Vagina (tissue), 2 donors: ENCODE measurements around the gene NFYC. TPM values are rescaled to one million over a fixed set of nuclear protein-coding genes. Genes with fewer than 3 reads are reported as not detected.

Source experiments
- DNase-seq, 2 donors: peaks; one replicate each; pipeline ENCODE4 v3.0.0-alpha.2; 2017; ENCODE audit errors: extremely low spot score in 2 of 2
- H3K27ac ChIP-seq: fragments of 200-600 bp; sonication (generic); one replicate; pipeline ENCODE4 v1.5.1; 2019
- H3K27me3 ChIP-seq: fragments of 200-600 bp; sonication (generic); one replicate; pipeline ENCODE4 v1.5.1; 2019
- H3K36me3 ChIP-seq, 2 donors: fragments of 200-600 bp; sonication (generic); one replicate each; pipeline ENCODE4 v1.5.1; 2017 to 2019
- H3K4me1 ChIP-seq: fragments of 200-600 bp; sonication (generic); one replicate; pipeline ENCODE4 v1.5.1; 2019
- H3K4me3 ChIP-seq, 2 donors: fragments of 200-600 bp; sonication (generic); 1 replicate in 1 of 2; 2 replicates in 1 of 2; pipeline ENCODE4 v1.5.1; 2016 to 2019
- H3K9me3 ChIP-seq: fragments of 200-600 bp; sonication (generic); one replicate; pipeline ENCODE4 v1.5.1; 2019
- CTCF ChIP-seq, 3 experiments: fragments of 450-650 bp in 2 of 3; fragments of 200-600 bp in 1 of 3; sonication (generic) in 1 of 3; IDR thresholded peaks; one replicate each; pipeline ENCODE4 v1.5.1; 2017 to 2019; ENCODE audit warnings: antibody characterized with exemption in 3 of 3, mild to moderate bottlenecking in 2 of 3, moderate library complexity in 2 of 3
- POLR2A ChIP-seq, 2 donors: fragments of 450-650 bp; IDR thresholded peaks; one replicate each; pipeline ENCODE4 v1.6.1; 2017; ENCODE audit warnings: antibody characterized with exemption in 2 of 2, mild to moderate bottlenecking in 2 of 2, moderate library complexity in 2 of 2
- POLR2AphosphoS5 ChIP-seq, 2 donors: sonication (generic); formaldehyde crosslinking; IDR thresholded peaks; one replicate each; pipeline ENCODE4 v1.9.0; 2017; ENCODE audit warnings: antibody characterized with exemption in 2 of 2, mild to moderate bottlenecking in 2 of 2, low read depth in 1 of 2; ENCODE audit not compliant: insufficient read depth in 1 of 2
- intact Hi-C: fragments of 100-400 bp; cut with DNase I; formaldehyde crosslinking; loops from one replicate; pipeline ENCODE4 v1.15.1; 2023
- total RNA-seq: library from RNA; depleted of rRNA; stranded (reverse); fragments of >200 nt; gene quantifications from one replicate; pipeline ENCODE4 v1.2.3, GENCODE V29; 2016

Gene NFYC
- total RNA-seq, 1 donor from 2014 or later = 61.6 TPM

- no peaks in the 10 kb centered on the region for H3K27me3 ChIP-seq
- TF ChIP-seq POLR2A (IDR thresholded peaks at IDR 0.05) (no peak), POLR2AphosphoS5 (IDR thresholded peaks at IDR 0.05; ENCODE audit: insufficient read depth in 1 of 2, low read depth in 1 of 2) (no peak), CTCF (IDR thresholded peaks at IDR 0.05) (no peak)
- peaks cover 0 to 81% of the 10 kb centered on the region in 2 donors for H3K36me3 ChIP-seq
- H3K27ac ChIP-seq = no peak overlapping the region
- intact Hi-C loops = no loop called here
- no peak overlapping the region for H3K4me3 ChIP-seq
- peak in 1 of 2 donors; percentile 31 for DNase-seq
- H3K9me3 ChIP-seq = no peaks in the 10 kb centered on the region
- no peaks in the 10 kb centered on the region for H3K4me1 ChIP-seq
These were observed 70.8 kb downstream of the NFYC start for GRCh38 chr1:40762144-40762923.

DNA sequence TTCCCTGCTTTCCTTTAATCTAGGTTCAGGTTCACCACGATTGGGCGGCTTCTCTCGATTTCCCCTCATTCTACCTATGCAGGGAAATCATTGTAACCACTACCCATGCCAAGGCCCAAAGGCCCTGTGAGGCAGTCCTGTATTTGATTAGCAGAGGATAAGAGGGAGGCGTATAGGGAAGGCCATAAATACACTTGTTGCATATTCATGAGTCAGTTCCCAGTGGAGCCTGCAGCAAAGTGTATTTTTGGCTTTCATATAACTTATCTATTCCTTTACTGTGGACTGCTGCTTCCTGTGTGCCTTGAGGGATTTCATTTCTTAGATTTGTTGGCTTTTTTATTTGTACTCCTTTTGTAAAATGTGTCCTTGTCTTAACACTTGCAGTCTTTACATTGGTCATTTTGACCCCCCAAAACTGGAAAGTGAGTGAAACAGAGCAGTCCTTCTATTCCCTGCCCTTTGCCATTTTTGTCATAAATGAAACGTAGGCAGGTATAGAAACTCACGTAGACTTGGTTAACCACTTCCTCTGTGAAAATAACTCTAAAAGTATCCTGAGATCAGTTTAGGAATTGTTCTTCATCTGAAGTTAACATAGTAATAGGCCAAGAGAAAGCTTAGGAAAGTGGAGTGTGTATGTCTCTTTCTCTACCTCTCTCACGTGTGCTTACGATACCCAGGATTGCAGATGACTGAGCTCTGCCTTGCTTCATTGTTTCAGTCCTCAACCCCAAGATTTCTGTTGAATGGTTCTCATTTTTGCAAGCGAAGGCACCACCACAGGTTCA, 72.4 kb downstream of the NFYC start:
- no peak for DNase-seq

GRCh38 chr1:40764981-40765380, 73.5 kb downstream of the NFYC start:
- no peak for TF ChIP-seq CTCF (IDR thresholded peaks at IDR 0.05)
- TF ChIP-seq POLR2AphosphoS5 (IDR thresholded peaks at IDR 0.05; ENCODE audit: insufficient read depth in 1 of 2, low read depth in 1 of 2) = no peak
- no peak for TF ChIP-seq POLR2A (IDR thresholded peaks at IDR 0.05)
- Histone ChIP-seq H3K9me3 (no peaks in the 10 kb centered on the region), H3K27ac (no peak overlapping the region), H3K4me1 (no peaks in the 10 kb centered on the region), H3K27me3 (no peaks in the 10 kb centered on the region), H3K4me3 (no peak overlapping the region), H3K36me3 (peaks cover 0 to 78% of the 10 kb centered on the region in 2 donors)
- DNase-seq = peak in 1 of 2 donors; percentile 37
- intact Hi-C loops = no loop called here

More for the DNA sequence above, 72.4 kb downstream of the NFYC start:
- Histone ChIP-seq H3K4me1 (no peaks in the 10 kb centered on the region), H3K27ac (no peak overlapping the region), H3K4me3 (no peak overlapping the region), H3K27me3 (no peaks in the 10 kb centered on the region), H3K9me3 (no peaks in the 10 kb centered on the region), H3K36me3 (peaks cover 0 to 80% of the 10 kb centered on the region in 2 donors)
- intact Hi-C loops = no loop called here
- TF ChIP-seq POLR2AphosphoS5 (IDR thresholded peaks at IDR 0.05; ENCODE audit: insufficient read depth in 1 of 2, low read depth in 1 of 2) = no peak
- no peak for TF ChIP-seq POLR2A (IDR thresholded peaks at IDR 0.05)
- TF ChIP-seq CTCF (IDR thresholded peaks at IDR 0.05) = no peak

GRCh38 chr1:40766017-40766416, 74.5 kb downstream of the NFYC start:
- no peaks in the 10 kb centered on the region for H3K4me1 ChIP-seq
- intact Hi-C loops = no loop called here
- TF ChIP-seq CTCF (IDR thresholded peaks at IDR 0.05) = no peak
- no peak for TF ChIP-seq POLR2AphosphoS5 (IDR thresholded peaks at IDR 0.05; ENCODE audit: insufficient read depth in 1 of 2, low read depth in 1 of 2)
- no peak for TF ChIP-seq POLR2A (IDR thresholded peaks at IDR 0.05)

More at GRCh38 chr1:40766017-40766416, 74.5 kb downstream of the NFYC start:
- no peaks in the 10 kb centered on the region for H3K9me3 ChIP-seq
- peak in 1 of 2 donors; percentile 40 for DNase-seq
- peaks cover 0 to 79% of the 10 kb centered on the region in 2 donors for H3K36me3 ChIP-seq
- H3K27me3 ChIP-seq = no peaks in the 10 kb centered on the region
- H3K4me3 ChIP-seq = no peak overlapping the region
- no peak overlapping the region for H3K27ac ChIP-seq
